ENCODE data around the gene KLRC4. TPM values are rescaled to one million over a fixed set of nuclear protein-coding genes. Genes with fewer than 3 reads are reported as not detected.
"Not testable (repeated sequence)": the region's sequence is repeated elsewhere in the genome, so short reads cannot be mapped to it uniquely, and the experiment has no call there.

KLRC4 gene
- total RNA-seq, 1 donor from 2014 or later = not detected

DNA sequence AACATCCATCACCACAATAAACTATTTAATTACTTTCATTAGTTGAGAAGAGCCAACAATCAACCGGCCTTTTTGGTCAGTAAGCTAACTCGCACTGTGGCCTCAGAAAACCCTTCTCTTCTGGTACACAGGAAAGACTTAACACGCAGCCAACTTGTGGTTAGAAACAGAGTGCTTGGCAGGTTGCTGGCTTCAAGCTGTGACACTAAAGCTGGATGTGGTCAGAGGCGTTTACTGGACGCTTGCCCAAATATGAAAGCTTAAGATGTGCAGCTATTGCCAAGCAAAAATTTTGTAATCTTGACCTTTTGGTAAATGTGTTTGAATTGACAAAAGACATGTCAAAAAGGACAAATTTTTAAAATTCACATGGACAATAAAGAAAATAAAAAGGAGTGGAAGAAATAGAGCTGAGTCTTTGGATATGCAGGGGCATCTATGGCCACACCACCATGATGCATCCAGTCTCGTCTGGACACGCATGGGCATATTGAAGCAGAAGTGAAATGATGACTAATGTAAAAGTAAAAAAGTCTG, 17.1 kb downstream of the KLRC4 start:
- Mint-ChIP-seq H3K4me3 (no peak overlapping the region), H3K36me3 (ENCODE audit: low read depth) (no peaks in the 10 kb centered on the region), H3K27ac (no peak overlapping the region), H3K4me1 (no peaks in the 10 kb centered on the region), H3K27me3 (peaks cover 28% of the 10 kb centered on the region), H3K9me3 (no peaks in the 10 kb centered on the region)
- DNase-seq = no peak
- intact Hi-C loops (cut with micrococcal nuclease) = no loop called here

DNA sequence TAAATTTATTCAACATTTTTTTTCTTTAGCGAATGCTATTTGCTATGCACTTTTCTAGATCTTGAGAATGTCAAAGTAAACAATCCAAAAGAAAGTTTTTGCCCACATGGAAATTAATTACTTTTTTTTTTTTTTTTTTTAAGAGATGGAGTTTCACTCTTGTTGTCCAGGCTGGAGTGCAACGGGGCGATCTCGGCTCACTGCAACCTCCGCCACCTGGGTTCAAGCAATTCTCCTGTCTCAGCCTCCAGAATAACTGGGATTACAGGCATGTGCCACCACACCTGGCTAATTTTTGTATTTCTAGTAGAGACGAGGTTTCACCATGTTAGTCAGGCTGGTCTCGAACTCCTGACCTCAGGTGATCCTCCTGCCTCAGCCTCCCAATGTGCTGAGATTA, 18.6 kb downstream of the KLRC4 start:
- H3K4me3 Mint-ChIP-seq; H3K36me3 Mint-ChIP-seq (ENCODE audit: low read depth); DNase-seq; H3K4me1 Mint-ChIP-seq; intact Hi-C loops (cut with micrococcal nuclease); H3K9me3 Mint-ChIP-seq; H3K27ac Mint-ChIP-seq: not testable (repeated sequence)
- H3K27me3 Mint-ChIP-seq = peaks cover 31% of the 10 kb centered on the region

DNA sequence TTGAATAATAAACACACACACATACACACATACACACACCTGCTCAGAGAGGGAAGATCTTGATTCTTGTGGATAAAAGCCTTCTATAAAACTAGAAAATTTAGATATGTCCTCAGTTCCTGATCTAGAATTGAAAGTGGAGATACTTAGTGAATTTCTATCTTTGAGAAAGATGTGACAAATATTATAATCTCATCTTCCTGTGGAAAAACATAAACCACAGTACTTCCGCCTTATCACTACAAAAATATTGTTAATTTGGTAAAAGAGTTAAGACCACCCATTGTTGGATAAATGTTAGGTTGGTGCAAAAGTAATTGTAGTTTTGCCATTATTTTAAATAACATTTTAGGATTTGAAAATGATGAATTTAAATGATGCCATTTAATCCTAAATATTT, 19.7 kb downstream of the KLRC4 start, which contains the start of gene KLRK1:
Gene KLRK1 (minus strand): TSS at position 138 of the 400 bp plus-strand sequence. CDS start 1,231 bp downstream, outside the sequence.
- Mint-ChIP-seq H3K27me3 (peaks cover 36% of the 10 kb centered on the region), H3K27ac (no peak within 1 kb of the TSS), H3K9me3 (no peaks in the 10 kb centered on the region), H3K4me3 (no peak within 1 kb of the TSS), H3K36me3 (ENCODE audit: low read depth) (no peaks in the 10 kb centered on the region), H3K4me1 (no peaks in the 10 kb centered on the region)
- intact Hi-C loops (cut with micrococcal nuclease) = no loop called here
- no peak for DNase-seq

- H3K4me1 Mint-ChIP-seq = no peaks in the 10 kb centered on the region
- intact Hi-C loops (cut with micrococcal nuclease) = no loop called here
- H3K27me3 Mint-ChIP-seq = peaks cover 44% of the 10 kb centered on the region
- H3K9me3 Mint-ChIP-seq = no peaks in the 10 kb centered on the region
- no peak overlapping the region for H3K4me3 Mint-ChIP-seq
- H3K36me3 Mint-ChIP-seq (ENCODE audit: low read depth) = no peaks in the 10 kb centered on the region
- no peak for DNase-seq
- no peak overlapping the region for H3K27ac Mint-ChIP-seq
Observed at GRCh38 chr12:10388624-10389413, 20.7 kb downstream of the KLRC4 start.

DNA sequence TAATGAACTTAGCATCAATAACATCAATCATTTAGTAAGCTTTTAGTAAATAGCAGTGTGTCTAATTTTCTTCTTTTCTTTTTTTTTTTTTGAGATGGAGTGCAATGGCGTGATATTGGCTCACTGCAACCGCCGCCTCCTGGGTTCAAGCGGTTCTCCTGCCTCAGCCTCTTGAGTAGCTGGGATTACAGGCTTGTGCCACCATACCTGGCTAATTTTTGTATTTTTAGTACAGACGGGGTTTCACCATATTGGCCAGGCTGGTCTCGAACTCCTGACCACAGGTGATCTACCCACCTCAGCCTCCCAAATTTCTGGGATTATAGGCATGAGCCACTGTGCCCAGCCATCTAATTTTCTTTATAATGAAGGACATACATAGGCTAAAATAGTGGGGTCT, 22.1 kb downstream of the KLRC4 start:
- H3K36me3 Mint-ChIP-seq (ENCODE audit: low read depth); intact Hi-C loops (cut with micrococcal nuclease); DNase-seq; H3K9me3 Mint-ChIP-seq; H3K4me3 Mint-ChIP-seq; H3K4me1 Mint-ChIP-seq; H3K27ac Mint-ChIP-seq: not testable (repeated sequence)
- H3K27me3 Mint-ChIP-seq = peaks cover 47% of the 10 kb centered on the region

DNA sequence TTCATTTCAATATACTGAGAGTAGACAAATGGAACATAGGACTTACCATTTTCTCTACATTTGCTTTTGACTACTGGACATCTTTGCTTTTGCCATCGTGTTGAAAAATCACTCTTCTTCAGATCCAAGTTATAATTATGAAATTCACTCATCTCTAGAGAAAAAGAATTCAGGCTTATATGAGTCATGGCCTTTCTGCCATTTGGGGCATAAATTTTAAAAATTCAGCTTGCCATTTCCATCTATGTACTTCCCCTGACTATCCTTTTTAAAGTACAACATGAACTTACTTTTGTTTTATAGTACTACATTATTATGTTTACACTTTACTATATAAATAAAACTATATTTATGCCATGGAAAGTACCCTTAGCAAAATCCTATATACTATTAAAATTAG, 22.7 kb downstream of the KLRC4 start:
- H3K36me3 Mint-ChIP-seq (ENCODE audit: low read depth) = no peaks in the 10 kb centered on the region
- H3K4me3 Mint-ChIP-seq = no peak overlapping the region
- no peak overlapping the region for H3K27ac Mint-ChIP-seq
- no peaks in the 10 kb centered on the region for H3K9me3 Mint-ChIP-seq
- intact Hi-C loops (cut with micrococcal nuclease) = no loop called here
- H3K27me3 Mint-ChIP-seq = peaks cover 47% of the 10 kb centered on the region
- no peaks in the 10 kb centered on the region for H3K4me1 Mint-ChIP-seq
- no peak for DNase-seq

GRCh38 chr12:10385166-10385613, 24.4 kb downstream of the KLRC4 start:
- Mint-ChIP-seq H3K36me3 (ENCODE audit: low read depth) (no peaks in the 10 kb centered on the region), H3K4me3 (no peak overlapping the region), H3K4me1 (no peaks in the 10 kb centered on the region), H3K9me3 (no peaks in the 10 kb centered on the region), H3K27me3 (peaks cover 45% of the 10 kb centered on the region), H3K27ac (no peak overlapping the region)
- intact Hi-C loops (cut with micrococcal nuclease) = no loop called here
- DNase-seq = no peak

DNA sequence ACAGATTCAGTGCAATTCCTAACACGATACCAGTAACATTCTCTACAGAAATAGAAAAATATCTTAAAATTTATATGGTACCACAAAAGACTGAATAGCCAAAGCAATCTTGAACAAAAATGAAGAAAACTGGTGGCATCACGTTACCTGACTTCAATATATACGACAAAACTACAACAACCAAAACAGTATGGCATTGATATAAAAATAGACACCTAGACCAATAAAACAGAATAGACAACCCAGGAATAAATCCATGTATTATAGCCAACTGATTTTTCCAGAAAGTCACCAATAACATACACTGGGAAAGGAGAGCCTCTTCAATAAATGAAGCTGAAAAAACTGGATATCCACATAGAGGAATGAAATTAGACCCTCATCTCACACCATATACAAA, 25.4 kb downstream of the KLRC4 start:
- no peak for DNase-seq
- Mint-ChIP-seq H3K36me3 (ENCODE audit: low read depth) (no peaks in the 10 kb centered on the region), H3K4me3 (no peak overlapping the region), H3K27ac (no peak overlapping the region), H3K27me3 (peaks cover 39% of the 10 kb centered on the region), H3K9me3 (no peaks in the 10 kb centered on the region), H3K4me1 (no peaks in the 10 kb centered on the region)
- intact Hi-C loops (cut with micrococcal nuclease) = no loop called here

- H3K36me3 Mint-ChIP-seq (ENCODE audit: low read depth) = no peaks in the 10 kb centered on the region
- H3K4me1 Mint-ChIP-seq = no peaks in the 10 kb centered on the region
- no peak overlapping the region for H3K4me3 Mint-ChIP-seq
- no peak overlapping the region for H3K27ac Mint-ChIP-seq
- H3K9me3 Mint-ChIP-seq = no peaks in the 10 kb centered on the region
- no peak for DNase-seq
- intact Hi-C loops (cut with micrococcal nuclease) = no loop called here
- peaks cover 35% of the 10 kb centered on the region for H3K27me3 Mint-ChIP-seq
Observed at GRCh38 chr12:10381928-10382628, 27.5 kb downstream of the KLRC4 start.

GRCh38 chr12:10378737-10379136, 30.8 kb downstream of the KLRC4 start:
- H3K27ac Mint-ChIP-seq; H3K36me3 Mint-ChIP-seq (ENCODE audit: low read depth); H3K9me3 Mint-ChIP-seq; intact Hi-C loops (cut with micrococcal nuclease); H3K4me1 Mint-ChIP-seq; H3K4me3 Mint-ChIP-seq; DNase-seq: not testable (repeated sequence)
- H3K27me3 Mint-ChIP-seq = peaks cover 22% of the 10 kb centered on the region

- Mint-ChIP-seq H3K36me3 (ENCODE audit: low read depth) (no peaks in the 10 kb centered on the region), H3K27me3 (peaks cover 32% of the 10 kb centered on the region), H3K4me1 (peaks cover 9% of the 10 kb centered on the region), H3K27ac (no peak overlapping the region), H3K9me3 (no peaks in the 10 kb centered on the region), H3K4me3 (no peak overlapping the region)
- intact Hi-C loops (cut with micrococcal nuclease) = no loop called here
- no peak for DNase-seq
Observed at GRCh38 chr12:10374624-10375018, 34.9 kb downstream of the KLRC4 start.

GRCh38 chr12:10372559-10372958, 37.0 kb downstream of the KLRC4 start:
- no peaks in the 10 kb centered on the region for H3K9me3 Mint-ChIP-seq
- no peak overlapping the region for H3K27ac Mint-ChIP-seq
- peaks cover 42% of the 10 kb centered on the region for H3K27me3 Mint-ChIP-seq
- no peaks in the 10 kb centered on the region for H3K36me3 Mint-ChIP-seq (ENCODE audit: low read depth)
- peaks cover 9% of the 10 kb centered on the region for H3K4me1 Mint-ChIP-seq
- no peak for DNase-seq
- H3K4me3 Mint-ChIP-seq = no peak overlapping the region
- intact Hi-C loops (cut with micrococcal nuclease) = no loop called here

- intact Hi-C loops (cut with micrococcal nuclease); H3K27ac Mint-ChIP-seq; H3K4me1 Mint-ChIP-seq; H3K4me3 Mint-ChIP-seq; DNase-seq; H3K36me3 Mint-ChIP-seq (ENCODE audit: low read depth); H3K9me3 Mint-ChIP-seq: not testable (repeated sequence)
- peaks cover 43% of the 10 kb centered on the region for H3K27me3 Mint-ChIP-seq
Observed at GRCh38 chr12:10371893-10372535, 37.5 kb downstream of the KLRC4 start.
